Fibroblast of lung (primary cell): ENCODE results near the gene WNT7B. TPM values are rescaled to one million over a fixed set of nuclear protein-coding genes. Genes with fewer than 3 reads are reported as not detected.

Experiments used
- DNase-seq, 2 donors: peaks; one replicate each; pipeline versions ENCODE4 v3.0.0 to v3.0.0-alpha.2; 2010; ENCODE audit warnings: low read depth in 2 of 2
- H2AFZ ChIP-seq: 2 replicates; pipeline ENCODE4 v1.5.1; 2012; ENCODE audit warnings: low read length, control low read depth, inconsistent platforms
- H3K27ac ChIP-seq: 2 replicates; pipeline ENCODE4 v1.5.1; 2011; ENCODE audit warnings: low read length, control low read depth; ENCODE audit not compliant: insufficient read depth
- H3K27me3 ChIP-seq: 2 replicates; pipeline ENCODE4 v1.5.1; 2011; ENCODE audit warnings: mild to moderate bottlenecking, low read length; ENCODE audit not compliant: control insufficient read depth, insufficient read depth
- H3K36me3 ChIP-seq: 2 replicates; pipeline ENCODE4 v1.5.1; 2011; ENCODE audit warnings: low read length; ENCODE audit not compliant: control insufficient read depth, insufficient read depth
- H3K4me1 ChIP-seq: 2 replicates; pipeline ENCODE4 v1.5.1; 2011; ENCODE audit warnings: low read length; ENCODE audit not compliant: control insufficient read depth, insufficient read depth; ENCODE audit errors: extremely low read depth
- H3K4me2 ChIP-seq: 2 replicates; pipeline ENCODE4 v1.5.1; 2011; ENCODE audit warnings: low read length, control low read depth; ENCODE audit not compliant: insufficient read depth; ENCODE audit errors: extremely low read depth
- H3K4me3 ChIP-seq, 4 experiments: fragments of 200-600 bp in 1 of 4; sonication (generic) in 1 of 4; replicated peaks in 1 of 4; 2 replicates each; pipeline ENCODE4 v1.5.1; 2011 to 2016; ENCODE audit warnings: low read length in 4 of 4, low read depth in 3 of 4, mild to moderate bottlenecking in 3 of 4, control low read depth in 2 of 4, inconsistent platforms in 1 of 4, mixed read lengths in 1 of 4; ENCODE audit not compliant: insufficient read depth in 1 of 4; ENCODE audit errors: control extremely low read depth in 1 of 4
- H3K79me2 ChIP-seq: 2 replicates; pipeline ENCODE4 v1.5.1; 2012; ENCODE audit warnings: mild to moderate bottlenecking, low read length, inconsistent platforms; ENCODE audit not compliant: control insufficient read depth, insufficient read depth
- H3K9ac ChIP-seq: 2 replicates; pipeline ENCODE4 v1.5.1; 2011; ENCODE audit warnings: mild to moderate bottlenecking, low read length, control low read depth; ENCODE audit not compliant: insufficient read depth
- H3K9me3 ChIP-seq: 2 replicates; pipeline ENCODE4 v1.5.1; 2012; ENCODE audit warnings: low read depth, low read length; ENCODE audit not compliant: control insufficient read depth, insufficient read depth
- H4K20me1 ChIP-seq: 2 replicates; pipeline ENCODE4 v1.5.1; 2011; ENCODE audit warnings: low read length; ENCODE audit not compliant: control insufficient read depth, insufficient read depth; ENCODE audit errors: extremely low read depth
- EZH2 ChIP-seq: IDR thresholded peaks from 2 replicates; pipeline ENCODE4 v1.5.1; 2012; ENCODE audit warnings: low read length, control low read depth, mild to moderate bottlenecking; ENCODE audit errors: missing control alignments
- polyA plus RNA-seq, 2 donors: library from polyadenylated mRNA; depleted of rRNA in 1 of 2; stranded (reverse) in 1 of 2; unstranded in 1 of 2; fragments of >200 nt; gene quantifications; 2 replicates each; pipeline ENCODE4 v1.2.1, GENCODE V29; 2011 to 2012; ENCODE audit warnings: missing spikeins in 1 of 2
- total RNA-seq: library from RNA; depleted of rRNA; stranded (reverse); fragments of >200 nt; gene quantifications from 2 replicates; pipeline ENCODE4 v1.2.1, GENCODE V29; 2014
- TF ChIP-seq, protein P1 (sequence below), 2 donors: IDR thresholded peaks in 1 of 2; conservative IDR thresholded peaks in 1 of 2; 1 replicate in 1 of 2; 2 replicates in 1 of 2; pipeline ENCODE4 v1.5.1; 2011 to 2012; ENCODE audit warnings: low read length in 2 of 2, control low read depth in 1 of 2, inconsistent platforms in 1 of 2, low read depth in 1 of 2, mild to moderate bottlenecking in 1 of 2

Gene WNT7B
- total and polyA plus RNA-seq, 2 donors (not counting 1 experiment from before 2014, with no cell fraction given): 0.17 TPM; not detected in 1

DNA sequence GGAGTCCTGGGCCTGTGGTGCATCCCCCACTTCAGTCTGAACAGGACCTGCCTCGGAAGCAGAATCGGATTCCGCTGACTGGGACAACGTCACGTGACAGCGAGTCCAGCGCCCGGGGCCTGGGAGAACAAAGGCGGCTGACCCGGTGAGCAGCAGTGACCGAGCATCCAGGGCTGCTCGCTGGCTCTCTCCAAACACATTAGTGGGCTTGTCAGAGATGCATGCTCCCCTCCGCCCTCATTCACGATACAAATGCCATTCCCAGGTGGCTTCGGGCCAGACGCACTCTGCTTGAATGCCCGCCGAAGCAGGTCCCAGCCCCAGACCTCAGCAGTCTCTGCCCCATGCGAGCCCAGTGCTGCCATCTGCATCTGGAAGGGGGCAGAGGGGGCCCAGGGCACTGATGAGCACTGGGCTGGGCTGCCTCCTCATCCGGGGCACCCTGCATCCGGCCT lies 91.0 kb downstream of the WNT7B start:
- no peaks in the 10 kb centered on the region for H3K79me2 ChIP-seq
- no peaks in the 10 kb centered on the region for H3K9me3 ChIP-seq
- H3K4me1 ChIP-seq: peaks cover 4% of the 10 kb centered on the region
- TF ChIP-seq, protein P1, sequence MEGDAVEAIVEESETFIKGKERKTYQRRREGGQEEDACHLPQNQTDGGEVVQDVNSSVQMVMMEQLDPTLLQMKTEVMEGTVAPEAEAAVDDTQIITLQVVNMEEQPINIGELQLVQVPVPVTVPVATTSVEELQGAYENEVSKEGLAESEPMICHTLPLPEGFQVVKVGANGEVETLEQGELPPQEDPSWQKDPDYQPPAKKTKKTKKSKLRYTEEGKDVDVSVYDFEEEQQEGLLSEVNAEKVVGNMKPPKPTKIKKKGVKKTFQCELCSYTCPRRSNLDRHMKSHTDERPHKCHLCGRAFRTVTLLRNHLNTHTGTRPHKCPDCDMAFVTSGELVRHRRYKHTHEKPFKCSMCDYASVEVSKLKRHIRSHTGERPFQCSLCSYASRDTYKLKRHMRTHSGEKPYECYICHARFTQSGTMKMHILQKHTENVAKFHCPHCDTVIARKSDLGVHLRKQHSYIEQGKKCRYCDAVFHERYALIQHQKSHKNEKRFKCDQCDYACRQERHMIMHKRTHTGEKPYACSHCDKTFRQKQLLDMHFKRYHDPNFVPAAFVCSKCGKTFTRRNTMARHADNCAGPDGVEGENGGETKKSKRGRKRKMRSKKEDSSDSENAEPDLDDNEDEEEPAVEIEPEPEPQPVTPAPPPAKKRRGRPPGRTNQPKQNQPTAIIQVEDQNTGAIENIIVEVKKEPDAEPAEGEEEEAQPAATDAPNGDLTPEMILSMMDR (conservative IDR thresholded peaks at IDR 0.05 in 1 of 2, IDR thresholded peaks at IDR 0.05 in 1 of 2; ENCODE audit: low read depth in 1 of 2, low read length in 2 of 2): no peak
- TF ChIP-seq EZH2: no peak
- no peaks in the 10 kb centered on the region for H4K20me1 ChIP-seq
- DNase-seq: no peak
- no peak overlapping the region for H3K27ac ChIP-seq
- peaks cover 6% of the 10 kb centered on the region for H3K27me3 ChIP-seq
- H2AFZ ChIP-seq: no peak overlapping the region
- H3K36me3 ChIP-seq: no peaks in the 10 kb centered on the region
- no peak overlapping the region for H3K4me3 ChIP-seq
- H3K9ac ChIP-seq: no peak overlapping the region
- H3K4me2 ChIP-seq: no peak overlapping the region

DNA sequence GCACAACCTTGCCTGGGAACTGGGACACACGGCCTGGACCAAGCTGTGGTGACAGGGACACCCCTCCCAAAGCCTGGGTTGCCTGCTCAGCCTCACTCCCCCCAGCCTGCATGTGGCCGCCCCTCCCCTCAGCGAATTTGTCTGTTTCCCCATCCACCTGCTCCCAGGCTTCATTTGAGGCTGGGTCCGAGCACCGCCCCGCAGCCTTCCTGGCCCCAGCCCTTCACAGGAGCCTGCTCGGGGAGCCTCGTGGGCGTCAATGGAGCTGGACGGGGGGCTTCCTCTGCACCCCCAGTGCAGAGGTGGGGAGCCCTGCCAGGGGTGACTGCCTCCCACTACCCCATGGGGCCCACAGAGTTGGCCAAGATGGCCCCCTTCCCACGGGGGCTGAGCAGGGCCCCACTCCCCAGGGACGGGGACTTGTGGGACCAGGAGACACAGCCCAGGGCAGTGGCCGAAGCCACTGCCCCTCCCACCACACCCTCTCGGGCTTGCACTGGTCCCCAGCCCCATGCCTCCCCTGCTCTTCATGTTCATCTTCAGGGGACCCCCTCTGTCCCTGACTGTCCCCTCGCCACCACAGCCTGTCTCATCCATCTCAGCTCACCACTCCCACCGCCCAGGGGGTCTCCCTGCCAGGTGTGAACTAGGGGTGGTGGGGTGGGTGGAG lies 91.7 kb downstream of the WNT7B start:
- H3K9ac ChIP-seq: no peak overlapping the region
- no peak overlapping the region for H3K4me2 ChIP-seq
- H4K20me1 ChIP-seq: no peaks in the 10 kb centered on the region
- H3K4me3 ChIP-seq: no peak overlapping the region
- H3K36me3 ChIP-seq: no peaks in the 10 kb centered on the region
- peaks cover 4% of the 10 kb centered on the region for H3K4me1 ChIP-seq
- H3K27ac ChIP-seq: no peak overlapping the region
- DNase-seq: no peak
- no peak overlapping the region for H2AFZ ChIP-seq
- no peaks in the 10 kb centered on the region for H3K9me3 ChIP-seq
- TF ChIP-seq, protein P1 (conservative IDR thresholded peaks at IDR 0.05 in 1 of 2, IDR thresholded peaks at IDR 0.05 in 1 of 2; ENCODE audit: low read depth in 1 of 2, low read length in 2 of 2): no peak
- TF ChIP-seq EZH2: no peak
- H3K27me3 ChIP-seq: peaks cover 12% of the 10 kb centered on the region
- H3K79me2 ChIP-seq: no peaks in the 10 kb centered on the region

DNA sequence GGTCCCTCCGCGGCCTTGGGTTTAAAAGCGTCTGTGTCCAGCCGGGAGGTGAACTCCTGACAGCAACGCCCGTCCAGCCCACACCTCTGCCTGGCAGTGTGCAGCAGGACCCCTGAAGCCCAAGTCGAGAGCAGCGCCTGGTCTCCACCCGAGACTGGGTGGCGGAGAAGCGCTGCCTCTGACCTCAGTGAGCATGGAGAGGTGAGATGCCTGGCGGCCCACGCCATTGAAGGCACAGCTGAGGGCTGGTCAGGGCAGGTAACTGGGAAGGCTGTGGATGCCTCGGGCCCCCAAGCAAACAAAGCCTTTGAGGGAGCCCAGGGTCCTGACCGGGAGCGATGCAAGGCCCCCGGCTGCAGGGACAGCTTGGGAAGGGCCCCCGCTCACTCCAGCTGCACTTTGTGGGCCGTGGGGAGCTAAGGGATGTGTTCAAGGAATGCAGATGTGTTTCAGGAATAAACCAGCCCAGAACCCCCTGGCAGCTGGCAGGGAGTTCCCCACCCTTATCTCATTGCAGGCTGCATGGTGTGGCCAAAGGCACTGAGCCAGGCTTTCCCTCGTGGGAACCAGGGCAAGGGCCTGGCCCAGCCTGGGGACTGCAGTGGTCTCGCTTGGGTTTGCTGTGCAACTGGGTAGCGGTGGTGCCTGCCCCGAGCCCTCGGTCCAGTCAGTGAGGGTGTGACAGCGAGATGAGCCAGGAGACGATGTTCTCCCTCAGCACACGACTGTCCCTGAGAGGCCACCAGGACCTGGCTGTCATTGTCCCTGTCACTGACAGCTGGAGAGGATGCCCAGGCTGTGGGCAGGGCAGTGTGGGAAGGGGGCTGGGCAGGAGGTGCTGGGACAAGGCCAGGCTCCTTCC lies 92.5 kb downstream of the WNT7B start:
- H2AFZ ChIP-seq: no peak overlapping the region
- peaks cover 19% of the 10 kb centered on the region for H3K27me3 ChIP-seq
- H3K4me3 ChIP-seq: no peak overlapping the region
- H3K4me1 ChIP-seq: no peaks in the 10 kb centered on the region
- no peaks in the 10 kb centered on the region for H3K36me3 ChIP-seq
- DNase-seq: no peak
- H4K20me1 ChIP-seq: no peaks in the 10 kb centered on the region
- no peak overlapping the region for H3K9ac ChIP-seq
- H3K9me3 ChIP-seq: no peaks in the 10 kb centered on the region
- H3K27ac ChIP-seq: no peak overlapping the region
- TF ChIP-seq, protein P1 (conservative IDR thresholded peaks at IDR 0.05 in 1 of 2, IDR thresholded peaks at IDR 0.05 in 1 of 2; ENCODE audit: low read depth in 1 of 2, low read length in 2 of 2): no peak
- no peak for TF ChIP-seq EZH2
- no peak overlapping the region for H3K4me2 ChIP-seq
- H3K79me2 ChIP-seq: no peaks in the 10 kb centered on the region
